GM19455 (cell line): ENCODE results near the gene TM9SF2.
A peak's percentile ranks its signal among the peaks of the same experiment; 100 is the strongest.

ENCODE experiments used
- ATAC-seq: cut with Tn5 transposase; IDR thresholded peaks from one replicate; pipeline ENCODE4 v1.9.1; 2021; ENCODE audit not compliant: unreplicated experiment

The TM9SF2 gene

GRCh38 chr13:99575376-99576120, 74.3 kb downstream of the TM9SF2 start:
- ATAC-seq, result no peak

GRCh38 chr13:99577934-99578917, 77.0 kb downstream of the TM9SF2 start:
- no peak for ATAC-seq

- ATAC-seq, result no peak
Observed at GRCh38 chr13:99580500-99581268, 79.4 kb downstream of the TM9SF2 start.

GRCh38 chr13:99582511-99582910, 81.2 kb downstream of the TM9SF2 start:
- ATAC-seq, result no peak

GRCh38 chr13:99585609-99586008, 84.3 kb downstream of the TM9SF2 start:
- no peak for ATAC-seq

GRCh38 chr13:99587021-99587420, 85.7 kb downstream of the TM9SF2 start:
- no peak for ATAC-seq

- ATAC-seq, result no peak
Observed at GRCh38 chr13:99587893-99588606, 86.8 kb downstream of the TM9SF2 start.

GRCh38 chr13:99589575-99589974, 88.3 kb downstream of the TM9SF2 start:
- no peak for ATAC-seq

GRCh38 chr13:99590519-99591011, 89.3 kb downstream of the TM9SF2 start:
- ATAC-seq, result no peak

GRCh38 chr13:99596180-99596579, 94.9 kb downstream of the TM9SF2 start:
- no peak for ATAC-seq

GRCh38 chr13:99600318-99600717, 99.0 kb downstream of the TM9SF2 start:
- no peak for ATAC-seq

GRCh38 chr13:99601535-99601934, 100.3 kb downstream of the TM9SF2 start:
- no peak for ATAC-seq

GRCh38 chr13:99604636-99605035, 103.4 kb downstream of the TM9SF2 start:
- ATAC-seq, result no peak

GRCh38 chr13:99605420-99606323, 104.4 kb downstream of the TM9SF2 start:
- peak; percentile 60 for ATAC-seq

GRCh38 chr13:99606324-99607066, 105.2 kb downstream of the TM9SF2 start, which contains the start of gene CLYBL:
TSS of gene CLYBL (plus strand) at chr13:99606690.
- peak; percentile 79 for ATAC-seq

GRCh38 chr13:99608345-99608744, 107.1 kb downstream of the TM9SF2 start:
- ATAC-seq, result no peak

GRCh38 chr13:99610702-99611289, 109.5 kb downstream of the TM9SF2 start:
- no peak for ATAC-seq
